Osteocyte (in vitro differentiated cells): ENCODE data around the gene PTCSC3. TPM values are rescaled to one million over a fixed set of nuclear protein-coding genes. Genes with fewer than 3 reads are reported as not detected.

Experiments used
- DNase-seq: peaks from one replicate; pipeline ENCODE4 v3.0.0; 2021; ENCODE audit warnings: mixed read lengths; ENCODE audit not compliant: unreplicated experiment; ENCODE audit errors: extremely low spot score
- H3K27ac Mint-ChIP-seq: one replicate; pipeline ENCODE4 v1.8.0; 2021; ENCODE audit warnings: mild to moderate bottlenecking, mixed read lengths; ENCODE audit not compliant: unreplicated experiment
- H3K27me3 Mint-ChIP-seq: one replicate; pipeline ENCODE4 v1.8.0; 2021; ENCODE audit warnings: mixed read lengths; ENCODE audit not compliant: unreplicated experiment
- H3K36me3 Mint-ChIP-seq: one replicate; pipeline ENCODE4 v1.8.0; 2021; ENCODE audit warnings: mixed read lengths; ENCODE audit not compliant: unreplicated experiment
- H3K4me1 Mint-ChIP-seq: one replicate; pipeline ENCODE4 v1.8.0; 2021; ENCODE audit warnings: mixed read lengths; ENCODE audit not compliant: unreplicated experiment
- H3K4me3 Mint-ChIP-seq: one replicate; pipeline ENCODE4 v1.8.0; 2021; ENCODE audit warnings: mild to moderate bottlenecking, moderate library complexity, mixed read lengths; ENCODE audit not compliant: unreplicated experiment
- H3K9me3 Mint-ChIP-seq: one replicate; pipeline ENCODE4 v1.8.0; 2021; ENCODE audit warnings: mixed read lengths; ENCODE audit not compliant: unreplicated experiment
- total RNA-seq: library from RNA; stranded (reverse); gene quantifications from 2 replicates; pipeline ENCODE4 v1.2.1, GENCODE V29; 2021
- TF ChIP-seq, protein P1 (sequence below): fragments of 200-600 bp; sonication (generic); IDR thresholded peaks from 2 replicates; pipeline ENCODE4 v1.5.0; 2021; ENCODE audit warnings: antibody characterized with exemption, mild to moderate bottlenecking, moderate library complexity

Gene PTCSC3
- total RNA-seq, 1 donor from 2014 or later, result not detected

DNA sequence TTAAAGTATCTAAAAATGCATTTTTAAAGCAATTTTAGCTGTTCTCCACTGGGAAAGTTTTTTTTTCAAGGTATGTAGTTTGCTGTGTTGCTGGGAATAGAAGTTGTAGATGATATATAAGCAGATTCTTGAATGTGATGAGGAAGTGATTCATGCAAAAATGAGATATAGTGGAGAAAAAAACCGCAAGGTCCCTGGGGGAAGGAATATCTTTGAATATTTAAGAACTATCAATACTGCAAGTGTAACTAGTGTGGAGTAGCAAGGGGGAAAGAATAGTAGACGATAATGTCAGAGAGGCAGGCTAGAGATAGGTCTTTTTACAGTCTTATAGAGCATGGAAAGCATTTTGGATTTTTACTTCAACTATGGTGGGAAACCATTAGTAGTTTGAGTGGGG lies 42.5 kb downstream of the PTCSC3 start:
- TF ChIP-seq, protein P1, sequence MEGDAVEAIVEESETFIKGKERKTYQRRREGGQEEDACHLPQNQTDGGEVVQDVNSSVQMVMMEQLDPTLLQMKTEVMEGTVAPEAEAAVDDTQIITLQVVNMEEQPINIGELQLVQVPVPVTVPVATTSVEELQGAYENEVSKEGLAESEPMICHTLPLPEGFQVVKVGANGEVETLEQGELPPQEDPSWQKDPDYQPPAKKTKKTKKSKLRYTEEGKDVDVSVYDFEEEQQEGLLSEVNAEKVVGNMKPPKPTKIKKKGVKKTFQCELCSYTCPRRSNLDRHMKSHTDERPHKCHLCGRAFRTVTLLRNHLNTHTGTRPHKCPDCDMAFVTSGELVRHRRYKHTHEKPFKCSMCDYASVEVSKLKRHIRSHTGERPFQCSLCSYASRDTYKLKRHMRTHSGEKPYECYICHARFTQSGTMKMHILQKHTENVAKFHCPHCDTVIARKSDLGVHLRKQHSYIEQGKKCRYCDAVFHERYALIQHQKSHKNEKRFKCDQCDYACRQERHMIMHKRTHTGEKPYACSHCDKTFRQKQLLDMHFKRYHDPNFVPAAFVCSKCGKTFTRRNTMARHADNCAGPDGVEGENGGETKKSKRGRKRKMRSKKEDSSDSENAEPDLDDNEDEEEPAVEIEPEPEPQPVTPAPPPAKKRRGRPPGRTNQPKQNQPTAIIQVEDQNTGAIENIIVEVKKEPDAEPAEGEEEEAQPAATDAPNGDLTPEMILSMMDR, result no peak

DNA sequence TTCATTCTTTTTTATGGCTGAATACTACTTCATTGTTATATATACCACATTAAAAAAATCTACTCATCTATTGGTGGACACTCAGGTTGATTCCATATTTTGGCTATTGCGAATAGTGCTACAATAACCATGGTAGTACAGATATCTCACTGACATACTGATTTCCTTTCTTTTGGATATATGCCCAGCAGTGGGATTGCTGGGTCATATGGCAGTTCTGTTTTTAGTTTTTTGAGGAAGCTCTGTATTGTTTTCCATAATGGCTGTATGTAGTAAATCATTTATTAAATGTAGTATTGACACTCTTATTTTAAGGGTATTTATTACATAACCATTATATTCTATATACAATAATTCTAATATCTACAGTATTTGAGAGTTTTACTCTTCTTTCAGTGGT lies 43.7 kb downstream of the PTCSC3 start:
- Mint-ChIP-seq H3K9me3 (no peaks in the 10 kb centered on the region), H3K27me3 (peaks cover 9% of the 10 kb centered on the region), H3K4me3 (no peak overlapping the region), H3K4me1 (peaks cover 6% of the 10 kb centered on the region), H3K36me3 (no peaks in the 10 kb centered on the region), H3K27ac (no peak overlapping the region)
- TF ChIP-seq, protein P1, result no peak
- no peak for DNase-seq

More for the DNA sequence above, 42.5 kb downstream of the PTCSC3 start:
- H3K36me3 Mint-ChIP-seq, result no peaks in the 10 kb centered on the region
- no peaks in the 10 kb centered on the region for H3K9me3 Mint-ChIP-seq
- H3K4me3 Mint-ChIP-seq, result no peak overlapping the region
- peaks cover 3% of the 10 kb centered on the region for H3K4me1 Mint-ChIP-seq
- no peak overlapping the region for H3K27ac Mint-ChIP-seq
- H3K27me3 Mint-ChIP-seq, result peaks cover 9% of the 10 kb centered on the region
- DNase-seq, result no peak

DNA sequence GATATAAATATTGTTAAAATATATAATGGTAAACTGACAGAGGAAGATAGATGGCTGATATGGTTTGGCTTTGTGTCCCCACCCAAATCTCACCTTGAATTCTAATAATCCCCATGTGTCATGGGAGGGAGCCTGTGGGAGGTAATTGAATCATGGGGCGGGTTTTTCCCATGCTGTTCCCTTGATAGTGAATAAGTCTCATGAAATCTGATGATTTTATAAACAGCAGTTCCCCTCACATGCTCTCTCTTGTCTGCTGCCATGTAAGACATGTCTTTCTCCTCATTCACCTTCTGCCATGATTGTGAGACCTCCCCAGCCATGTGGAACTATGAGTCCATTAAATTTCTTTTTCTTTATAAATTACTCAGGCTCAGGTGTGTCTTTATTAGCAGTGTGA lies 46.3 kb downstream of the PTCSC3 start:
- H3K27ac Mint-ChIP-seq, result no peak overlapping the region

DNA sequence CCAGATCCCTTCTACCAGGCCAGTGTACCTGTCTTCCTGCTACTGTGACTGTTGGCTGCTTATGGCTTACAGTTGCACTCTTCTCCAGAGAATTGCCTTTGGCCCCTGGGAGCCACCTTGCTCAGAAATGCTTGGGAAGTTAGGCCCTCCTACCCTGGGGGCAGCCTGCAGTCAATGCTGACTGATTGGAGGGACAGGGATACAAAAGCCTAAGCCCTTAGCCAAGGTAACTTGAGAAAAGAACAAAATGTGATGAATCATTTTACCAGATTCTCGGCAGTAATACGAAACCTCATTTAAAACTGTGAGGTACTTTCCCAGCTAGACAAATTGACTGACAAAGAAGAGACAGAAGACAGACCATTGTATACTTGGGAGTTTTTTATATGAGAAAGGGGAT lies 47.3 kb downstream of the PTCSC3 start:
- peaks cover 9% of the 10 kb centered on the region for H3K27me3 Mint-ChIP-seq
- H3K4me1 Mint-ChIP-seq, result peaks cover 6% of the 10 kb centered on the region
- H3K36me3 Mint-ChIP-seq, result no peaks in the 10 kb centered on the region
- DNase-seq, result no peak
- H3K4me3 Mint-ChIP-seq, result no peak overlapping the region
- no peak overlapping the region for H3K27ac Mint-ChIP-seq
- TF ChIP-seq, protein P1, result no peak
- no peaks in the 10 kb centered on the region for H3K9me3 Mint-ChIP-seq

More for the DNA sequence above, 46.3 kb downstream of the PTCSC3 start:
- H3K4me1 Mint-ChIP-seq, result peaks cover 6% of the 10 kb centered on the region
- no peak overlapping the region for H3K4me3 Mint-ChIP-seq
- no peaks in the 10 kb centered on the region for H3K36me3 Mint-ChIP-seq
- DNase-seq, result no peak
- H3K9me3 Mint-ChIP-seq, result no peaks in the 10 kb centered on the region
- TF ChIP-seq, protein P1, result no peak
- H3K27me3 Mint-ChIP-seq, result peaks cover 9% of the 10 kb centered on the region

DNA sequence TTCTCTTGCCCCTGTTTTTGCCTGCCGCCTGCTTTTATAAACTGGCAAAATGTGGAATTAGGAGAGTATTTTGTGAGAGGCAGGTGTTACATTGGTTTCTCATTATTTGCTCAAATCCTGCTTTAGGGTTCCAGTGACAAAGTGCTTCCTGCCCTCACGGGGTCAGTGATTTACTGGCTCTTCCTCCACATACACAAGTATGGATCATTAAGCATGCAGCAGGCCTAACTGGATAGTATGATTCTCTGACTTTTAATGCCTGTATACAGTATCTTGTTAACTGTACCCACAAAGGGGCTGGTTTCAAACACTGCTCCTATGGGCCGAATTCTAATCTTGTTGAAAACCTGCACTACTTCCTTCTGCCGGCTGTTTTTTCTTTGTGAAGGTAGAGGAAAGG lies 63.2 kb downstream of the PTCSC3 start:
- H3K9me3 Mint-ChIP-seq, result no peaks in the 10 kb centered on the region
- TF ChIP-seq, protein P1, result no peak
- H3K27ac Mint-ChIP-seq, result no peak overlapping the region
- DNase-seq, result no peak
- no peak overlapping the region for H3K4me3 Mint-ChIP-seq
- peaks cover 31% of the 10 kb centered on the region for H3K27me3 Mint-ChIP-seq
- H3K36me3 Mint-ChIP-seq, result no peaks in the 10 kb centered on the region
- H3K4me1 Mint-ChIP-seq, result no peaks in the 10 kb centered on the region
